Measurements from ENCODE around the gene PPP1R14D.

DNA sequence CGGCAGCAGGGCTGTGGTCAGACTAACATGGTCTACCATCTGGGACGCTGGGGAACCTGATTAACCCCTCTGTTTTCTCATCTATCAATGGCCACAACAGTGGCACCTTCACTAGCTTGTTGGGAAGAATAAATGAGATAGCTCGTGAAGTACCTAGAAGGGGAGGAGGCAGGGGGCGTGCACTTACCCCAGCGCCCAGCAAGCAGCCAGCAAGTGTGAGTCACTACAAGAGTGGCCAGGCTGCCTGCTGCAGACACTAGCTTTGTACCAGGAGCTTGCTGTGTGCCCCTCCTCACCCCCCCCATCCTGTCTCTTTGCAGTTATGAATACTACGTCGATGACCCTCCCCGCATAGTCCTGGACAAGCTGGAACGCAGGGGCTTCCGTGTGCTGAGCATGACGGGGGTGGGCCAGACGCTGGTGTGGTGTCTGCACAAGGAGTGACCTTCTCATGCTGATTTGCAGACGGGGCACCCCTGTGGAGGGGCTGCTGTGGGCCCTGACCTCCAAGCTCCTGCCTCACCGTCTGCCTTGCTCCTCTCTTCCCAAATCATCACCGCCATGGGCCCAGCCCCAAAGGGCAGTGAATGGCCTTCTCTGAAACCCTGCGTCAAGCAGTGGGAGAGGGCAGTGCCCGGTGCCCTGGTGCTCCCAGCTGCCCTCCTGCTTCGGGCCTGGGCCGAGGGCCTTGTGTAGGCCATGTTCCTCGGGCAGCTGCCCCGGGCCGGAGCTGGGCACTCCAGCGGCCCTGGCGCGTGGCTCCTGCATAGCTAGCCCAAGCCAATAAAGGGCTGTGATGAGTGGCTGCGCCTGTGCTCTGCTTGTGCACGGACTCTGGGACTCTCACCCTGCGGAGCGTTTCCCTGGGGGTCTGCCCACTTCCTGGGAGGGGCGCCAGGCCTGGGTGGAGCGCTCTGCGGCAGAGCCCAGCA, 61.3 kb downstream of the PPP1R14D start:
- no peak for TF ChIP-seq ZNF624 (tag by site-specific recombination; IDR thresholded peaks at IDR 0.05)
- TF ChIP-seq REST (tag by site-specific recombination; IDR thresholded peaks at IDR 0.05): no peak
- TF ChIP-seq ZNF311 (tag by site-specific recombination; IDR thresholded peaks at IDR 0.05; ENCODE audit: borderline replicate concordance): no peak
- TF ChIP-seq ZNF544 (tag by site-specific recombination; IDR thresholded peaks at IDR 0.05): no peak
- TF ChIP-seq ATF2 (tag by site-specific recombination; IDR thresholded peaks at IDR 0.05; ENCODE audit: low read depth): no peak
- TF ChIP-seq, protein P1, sequence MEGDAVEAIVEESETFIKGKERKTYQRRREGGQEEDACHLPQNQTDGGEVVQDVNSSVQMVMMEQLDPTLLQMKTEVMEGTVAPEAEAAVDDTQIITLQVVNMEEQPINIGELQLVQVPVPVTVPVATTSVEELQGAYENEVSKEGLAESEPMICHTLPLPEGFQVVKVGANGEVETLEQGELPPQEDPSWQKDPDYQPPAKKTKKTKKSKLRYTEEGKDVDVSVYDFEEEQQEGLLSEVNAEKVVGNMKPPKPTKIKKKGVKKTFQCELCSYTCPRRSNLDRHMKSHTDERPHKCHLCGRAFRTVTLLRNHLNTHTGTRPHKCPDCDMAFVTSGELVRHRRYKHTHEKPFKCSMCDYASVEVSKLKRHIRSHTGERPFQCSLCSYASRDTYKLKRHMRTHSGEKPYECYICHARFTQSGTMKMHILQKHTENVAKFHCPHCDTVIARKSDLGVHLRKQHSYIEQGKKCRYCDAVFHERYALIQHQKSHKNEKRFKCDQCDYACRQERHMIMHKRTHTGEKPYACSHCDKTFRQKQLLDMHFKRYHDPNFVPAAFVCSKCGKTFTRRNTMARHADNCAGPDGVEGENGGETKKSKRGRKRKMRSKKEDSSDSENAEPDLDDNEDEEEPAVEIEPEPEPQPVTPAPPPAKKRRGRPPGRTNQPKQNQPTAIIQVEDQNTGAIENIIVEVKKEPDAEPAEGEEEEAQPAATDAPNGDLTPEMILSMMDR (tag by site-specific recombination; IDR thresholded peaks at IDR 0.05): no peak
- TF ChIP-seq, protein P2, sequence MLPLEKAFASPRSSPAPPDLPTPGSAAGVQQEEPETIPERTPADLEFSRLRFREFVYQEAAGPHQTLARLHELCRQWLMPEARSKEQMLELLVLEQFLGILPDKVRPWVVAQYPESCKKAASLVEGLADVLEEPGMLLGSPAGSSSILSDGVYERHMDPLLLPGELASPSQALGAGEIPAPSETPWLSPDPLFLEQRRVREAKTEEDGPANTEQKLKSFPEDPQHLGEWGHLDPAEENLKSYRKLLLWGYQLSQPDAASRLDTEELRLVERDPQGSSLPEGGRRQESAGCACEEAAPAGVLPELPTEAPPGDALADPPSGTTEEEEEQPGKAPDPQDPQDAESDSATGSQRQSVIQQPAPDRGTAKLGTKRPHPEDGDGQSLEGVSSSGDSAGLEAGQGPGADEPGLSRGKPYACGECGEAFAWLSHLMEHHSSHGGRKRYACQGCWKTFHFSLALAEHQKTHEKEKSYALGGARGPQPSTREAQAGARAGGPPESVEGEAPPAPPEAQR (tag by site-specific recombination; IDR thresholded peaks at IDR 0.05): no peak
- TF ChIP-seq ZNF521 (tag by site-specific recombination; IDR thresholded peaks at IDR 0.05): no peak
- TF ChIP-seq ZNF707 (tag by site-specific recombination; IDR thresholded peaks at IDR 0.05): no peak
- TF ChIP-seq KLF7 (tag by site-specific recombination; IDR thresholded peaks at IDR 0.05; ENCODE audit: borderline replicate concordance): no peak
- TF ChIP-seq TRIM28 (IDR thresholded peaks at IDR 0.05; ENCODE audit: borderline replicate concordance, low read length): no peak
- no peak for TF ChIP-seq ZNF585B (tag by site-specific recombination; IDR thresholded peaks at IDR 0.05)
- no peak for TF ChIP-seq SP2 (tag by site-specific recombination; IDR thresholded peaks at IDR 0.05)

All from HEK293 (cell line).